PC-9 (cell line): ENCODE data around the gene FOXD4L6.
"Not testable (repeated sequence)": the region's sequence is repeated elsewhere in the genome, so short reads cannot be mapped to it uniquely, and the experiment has no call there.

Experiments used
- CTCF ChIP-seq: fragments of 200-600 bp; sonication (generic); conservative IDR thresholded peaks from 2 replicates; pipeline ENCODE4 v1.6.1; 2017; ENCODE audit warnings: mixed run types, antibody characterized with exemption, mild to moderate bottlenecking, moderate library complexity
- EZH2 ChIP-seq: fragments of 200-600 bp; sonication (generic); IDR thresholded peaks from 2 replicates; pipeline ENCODE4 v1.8.0; 2017; ENCODE audit warnings: antibody characterized with exemption, low read depth

- TF ChIP-seq CTCF, EZH2: not testable (repeated sequence)
These were observed 13.4 kb upstream of the FOXD4L6 start for GRCh38 chr9:41141878-41142277.
